Neuronal stem cell (in vitro differentiated cells): ENCODE data around the gene CLBA1.

Experiments
- DNase-seq: peaks from one replicate; pipeline ENCODE4 v3.0.0-alpha.2; 2013; ENCODE audit warnings: low spot score
- H2AFZ ChIP-seq: one replicate; pipeline ENCODE4 v1.6.1; 2013; ENCODE audit warnings: mild to moderate bottlenecking, low read length, inconsistent platforms
- H2AK5ac ChIP-seq: 2 replicates; pipeline ENCODE4 v1.6.1; 2013; ENCODE audit warnings: low read depth, mild to moderate bottlenecking, inconsistent platforms, low read length, moderate library complexity, mixed read lengths
- H2BK120ac ChIP-seq: 2 replicates; pipeline ENCODE4 v1.6.1; 2013; ENCODE audit warnings: low read depth, mild to moderate bottlenecking, inconsistent platforms, low read length, moderate library complexity, mixed read lengths
- H2BK12ac ChIP-seq: one replicate; pipeline ENCODE4 v1.6.1; 2013; ENCODE audit warnings: low read length, inconsistent platforms
- H2BK15ac ChIP-seq: 2 replicates; pipeline ENCODE4 v1.6.1; 2013; ENCODE audit warnings: mild to moderate bottlenecking, low read length, inconsistent platforms, mixed read lengths
- H2BK5ac ChIP-seq: one replicate; pipeline ENCODE4 v1.6.1; 2013; ENCODE audit warnings: inconsistent platforms, mild to moderate bottlenecking, low read length, moderate library complexity
- H3K14ac ChIP-seq: one replicate; pipeline ENCODE4 v1.6.1; 2013; ENCODE audit warnings: low read length, inconsistent platforms
- H3K18ac ChIP-seq: 2 replicates; pipeline ENCODE4 v1.6.1; 2013; ENCODE audit warnings: low read length, inconsistent platforms
- H3K23ac ChIP-seq: 2 replicates; pipeline ENCODE4 v1.6.1; 2013; ENCODE audit warnings: low read depth, mild to moderate bottlenecking, mixed read lengths, low read length, inconsistent platforms; ENCODE audit not compliant: poor library complexity
- H3K27ac ChIP-seq: replicated peaks from 3 replicates; pipeline ENCODE4 v1.5.1; 2013; ENCODE audit warnings: low read length, inconsistent platforms
- H3K27me3 ChIP-seq, 3 experiments: 2 replicates each; pipeline ENCODE4 v1.6.1; 2013; ENCODE audit warnings: low read length in 3 of 3, mild to moderate bottlenecking in 2 of 3, inconsistent platforms in 1 of 3, low read depth in 1 of 3, mixed read lengths in 1 of 3, moderate library complexity in 1 of 3; ENCODE audit not compliant: control insufficient read depth in 3 of 3, insufficient read depth in 3 of 3
- H3K36me3 ChIP-seq, 2 donors: replicated peaks in 1 of 2; 2 replicates each; pipeline ENCODE4 v1.6.1; 2013; ENCODE audit warnings: low read length in 2 of 2; ENCODE audit not compliant: control insufficient read depth in 2 of 2, insufficient read depth in 2 of 2
- H3K4ac ChIP-seq: 2 replicates; pipeline ENCODE4 v1.6.1; 2013; ENCODE audit warnings: inconsistent platforms, mild to moderate bottlenecking, low read length, moderate library complexity
- H3K4me1 ChIP-seq, 2 donors: 1 replicate in 1 of 2; 2 replicates in 1 of 2; pipeline ENCODE4 v1.6.1; 2013; ENCODE audit warnings: low read length in 2 of 2, low read depth in 1 of 2; ENCODE audit not compliant: control insufficient read depth in 2 of 2, insufficient read depth in 1 of 2
- H3K4me2 ChIP-seq: one replicate; pipeline ENCODE4 v1.6.1; 2013; ENCODE audit warnings: mild to moderate bottlenecking, low read length, inconsistent platforms; ENCODE audit not compliant: insufficient read depth, poor library complexity, severe bottlenecking
- H3K4me3 ChIP-seq, 2 donors: 2 replicates each; pipeline ENCODE4 v1.5.1; 2013; ENCODE audit warnings: low read length in 2 of 2, mild to moderate bottlenecking in 2 of 2, inconsistent platforms in 1 of 2, moderate library complexity in 1 of 2
- H3K79me1 ChIP-seq: one replicate; pipeline ENCODE4 v1.6.1; 2013; ENCODE audit warnings: low read depth, mild to moderate bottlenecking, inconsistent platforms, low read length, moderate library complexity
- H3K9ac ChIP-seq: one replicate; pipeline ENCODE4 v1.6.1; 2013; ENCODE audit warnings: mild to moderate bottlenecking, low read depth, low read length, inconsistent platforms; ENCODE audit not compliant: poor library complexity
- H3K9me3 ChIP-seq, 2 donors: replicated peaks in 1 of 2; 2 replicates each; pipeline versions ENCODE3 to v1.6.1; 2013; ENCODE audit warnings: low read length in 2 of 2, mild to moderate bottlenecking in 2 of 2, inconsistent platforms in 1 of 2, low read depth in 1 of 2, mixed read lengths in 1 of 2, moderate library complexity in 1 of 2; ENCODE audit not compliant: control insufficient read depth in 2 of 2, insufficient read depth in 1 of 2
- H4K8ac ChIP-seq: one replicate; pipeline ENCODE4 v1.6.1; 2013; ENCODE audit warnings: low read depth, mild to moderate bottlenecking, inconsistent platforms, low read length, moderate library complexity
- H4K91ac ChIP-seq: one replicate; pipeline ENCODE4 v1.6.1; 2013; ENCODE audit warnings: low read length, low read depth, mild to moderate bottlenecking, inconsistent platforms; ENCODE audit not compliant: poor library complexity
- WGBS, 2 donors: extraction: QIAGEN DNeasy Blood & Tissue Kit; methylation state at CpG; one replicate each; pipeline ENCODE4 v1.1.7; 2013; ENCODE audit warnings: missing lambda C conversion rate in 2 of 2, mixed read lengths in 1 of 2; ENCODE audit not compliant: insufficient read length in 2 of 2, insufficient replicate concordance in 1 of 2; ENCODE audit errors: extremely low coverage in 2 of 2; 5-methylcytosine and 5-hydroxymethylcytosine counted together

Gene CLBA1

GRCh38 chr14:104992501-104992900 is 6.9 kb downstream of the CLBA1 start:
- H3K36me3 ChIP-seq, result peaks cover 24 to 58% of the 10 kb centered on the region in 2 donors
- no peak for DNase-seq
- no peak overlapping the region for H4K8ac ChIP-seq
- H2BK15ac ChIP-seq, result no peak overlapping the region
- no peak overlapping the region for H2AK5ac ChIP-seq
- H3K27ac ChIP-seq, result no peak overlapping the region
- WGBS, 2 donors, result no CpG with 5 or more reads among the region's 11 CpGs
- no peak overlapping the region for H3K18ac ChIP-seq
- no peak overlapping the region for H2BK5ac ChIP-seq
- no peak overlapping the region for H3K23ac ChIP-seq
- H2BK120ac ChIP-seq, result no peak overlapping the region
- H2BK12ac ChIP-seq, result no peak overlapping the region
- H3K9ac ChIP-seq, result no peak overlapping the region
- H3K4me2 ChIP-seq, result no peak overlapping the region
- no peak overlapping the region for H3K4me3 ChIP-seq
- no peak overlapping the region for H4K91ac ChIP-seq
- no peaks in the 10 kb centered on the region for H3K4me1 ChIP-seq
- H3K27me3 ChIP-seq, result no peaks in the 10 kb centered on the region
- peaks cover 8% of the 10 kb centered on the region for H3K79me1 ChIP-seq
- H3K9me3 ChIP-seq, result peaks cover 0 to 5% of the 10 kb centered on the region in 2 donors
- no peak overlapping the region for H3K14ac ChIP-seq
- no peak overlapping the region for H3K4ac ChIP-seq
- no peak overlapping the region for H2AFZ ChIP-seq

GRCh38 chr14:104993306-104993705 is 7.7 kb downstream of the CLBA1 start:
- Histone ChIP-seq H3K23ac (no peak overlapping the region), H4K8ac (no peak overlapping the region), H3K4me2 (no peak overlapping the region), H2AK5ac (no peak overlapping the region), H3K14ac (no peak overlapping the region), H3K4ac (no peak overlapping the region), H3K9me3 (peaks cover 0 to 5% of the 10 kb centered on the region in 2 donors), H3K36me3 (peaks cover 24 to 58% of the 10 kb centered on the region in 2 donors), H3K4me1 (no peaks in the 10 kb centered on the region), H4K91ac (no peak overlapping the region), H2AFZ (no peak overlapping the region), H3K18ac (no peak overlapping the region), H3K79me1 (peaks cover 8% of the 10 kb centered on the region), H2BK5ac (no peak overlapping the region), H2BK15ac (no peak overlapping the region), H3K27me3 (no peaks in the 10 kb centered on the region), H3K27ac (no peak overlapping the region), H3K4me3 (no peak overlapping the region), H2BK120ac (no peak overlapping the region), H2BK12ac (no peak overlapping the region), H3K9ac (no peak overlapping the region)
- WGBS, 2 donors, result no CpG with 5 or more reads among the region's 12 CpGs
- no peak for DNase-seq

GRCh38 chr14:104993808-104994591 is 8.4 kb downstream of the CLBA1 start:
- no peak overlapping the region for H3K4ac ChIP-seq
- peaks cover 24 to 58% of the 10 kb centered on the region in 2 donors for H3K36me3 ChIP-seq
- peak overlapping the region; percentile 21 for H3K9ac ChIP-seq
- no peak overlapping the region for H3K23ac ChIP-seq
- H3K4me1 ChIP-seq, result no peaks in the 10 kb centered on the region
- H3K4me3 ChIP-seq, result no peak overlapping the region
- DNase-seq, result no peak
- no peak overlapping the region for H2BK15ac ChIP-seq
- H3K9me3 ChIP-seq, result peaks cover 0 to 5% of the 10 kb centered on the region in 2 donors
- no peak overlapping the region for H2BK12ac ChIP-seq
- no peak overlapping the region for H4K91ac ChIP-seq
- WGBS, 2 donors, result no CpG with 5 or more reads among the region's 22 CpGs
- H3K4me2 ChIP-seq, result no peak overlapping the region
- peaks cover 10% of the 10 kb centered on the region for H3K79me1 ChIP-seq
- no peak overlapping the region for H3K14ac ChIP-seq
- no peaks in the 10 kb centered on the region for H3K27me3 ChIP-seq
- H2AFZ ChIP-seq, result no peak overlapping the region
- H3K27ac ChIP-seq, result no peak overlapping the region
- H3K18ac ChIP-seq, result no peak overlapping the region
- H2BK120ac ChIP-seq, result no peak overlapping the region
- no peak overlapping the region for H4K8ac ChIP-seq
- no peak overlapping the region for H2AK5ac ChIP-seq
- H2BK5ac ChIP-seq, result no peak overlapping the region

- Histone ChIP-seq H2AFZ (no peak overlapping the region), H4K8ac (no peak overlapping the region), H2BK12ac (no peak overlapping the region), H3K27me3 (no peaks in the 10 kb centered on the region), H3K4ac (no peak overlapping the region), H2BK5ac (no peak overlapping the region), H4K91ac (no peak overlapping the region), H3K4me1 (no peaks in the 10 kb centered on the region), H2BK15ac (no peak overlapping the region), H3K36me3 (peaks cover 24 to 56% of the 10 kb centered on the region in 2 donors), H3K18ac (no peak overlapping the region), H3K9me3 (peaks cover 0 to 5% of the 10 kb centered on the region in 2 donors), H3K23ac (no peak overlapping the region), H3K79me1 (peaks cover 12% of the 10 kb centered on the region), H2BK120ac (no peak overlapping the region), H3K4me3 (no peak overlapping the region), H3K9ac (no peak overlapping the region), H2AK5ac (no peak overlapping the region), H3K14ac (no peak overlapping the region), H3K4me2 (no peak overlapping the region), H3K27ac (no peak overlapping the region)
- WGBS, 2 donors, result no CpG with 5 or more reads among the region's 6 CpGs
- DNase-seq, result no peak
Observed at GRCh38 chr14:104994978-104995377, 9.4 kb downstream of the CLBA1 start.
